ENCODE results near the gene ITPR1. TPM values are rescaled to one million over a fixed set of nuclear protein-coding genes. Genes with fewer than 3 reads are reported as not detected.
A peak's percentile ranks its signal among the peaks of the same experiment; 100 is the strongest.

ITPR1 gene
- total and polyA plus RNA-seq, 2 experiments from 2014 or later: 17.6 to 28.8 TPM

DNA sequence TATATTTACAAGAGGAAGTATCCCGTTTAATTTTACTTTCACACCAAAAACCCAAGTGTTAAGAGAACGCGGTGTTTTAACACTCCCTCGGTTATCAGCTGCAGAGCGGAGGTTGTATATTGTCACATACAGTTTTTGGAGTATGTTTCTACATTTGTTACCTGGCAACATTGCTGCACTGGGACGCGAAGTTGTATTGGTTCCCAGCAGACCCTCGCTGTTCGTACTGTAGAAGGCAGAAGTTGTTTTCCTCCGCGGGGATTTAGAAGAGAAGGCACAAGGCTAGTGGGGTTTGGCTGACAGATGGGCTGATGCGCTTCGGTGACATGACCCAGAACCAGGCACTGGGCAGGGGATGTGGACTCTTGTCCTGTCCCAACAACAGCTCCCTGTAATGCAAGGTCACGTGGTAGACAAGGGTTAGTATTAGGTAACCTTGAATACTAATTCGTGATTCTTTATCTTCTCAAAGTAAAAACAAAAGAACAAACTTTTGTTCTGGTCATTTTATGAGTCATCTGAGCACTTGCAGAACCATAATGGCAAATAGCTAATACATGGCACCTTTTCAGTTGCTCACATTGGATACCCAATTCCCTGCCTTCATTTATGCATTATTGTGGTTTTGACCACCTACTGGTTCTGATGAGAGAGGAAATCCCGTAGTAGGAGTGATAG is 255.7 kb downstream of the ITPR1 start:
- Histone ChIP-seq H3K4me3 (no peak overlapping the region), H3K9me3 (ENCODE audit: low read depth) (no peaks in the 10 kb centered on the region), H3K27ac (no peak overlapping the region), H3K36me3 (no peaks in the 10 kb centered on the region), H3K4me1 (ENCODE audit: low read depth) (peaks cover 22% of the 10 kb centered on the region), H3K27me3 (no peaks in the 10 kb centered on the region)
- TF ChIP-seq, protein P1, sequence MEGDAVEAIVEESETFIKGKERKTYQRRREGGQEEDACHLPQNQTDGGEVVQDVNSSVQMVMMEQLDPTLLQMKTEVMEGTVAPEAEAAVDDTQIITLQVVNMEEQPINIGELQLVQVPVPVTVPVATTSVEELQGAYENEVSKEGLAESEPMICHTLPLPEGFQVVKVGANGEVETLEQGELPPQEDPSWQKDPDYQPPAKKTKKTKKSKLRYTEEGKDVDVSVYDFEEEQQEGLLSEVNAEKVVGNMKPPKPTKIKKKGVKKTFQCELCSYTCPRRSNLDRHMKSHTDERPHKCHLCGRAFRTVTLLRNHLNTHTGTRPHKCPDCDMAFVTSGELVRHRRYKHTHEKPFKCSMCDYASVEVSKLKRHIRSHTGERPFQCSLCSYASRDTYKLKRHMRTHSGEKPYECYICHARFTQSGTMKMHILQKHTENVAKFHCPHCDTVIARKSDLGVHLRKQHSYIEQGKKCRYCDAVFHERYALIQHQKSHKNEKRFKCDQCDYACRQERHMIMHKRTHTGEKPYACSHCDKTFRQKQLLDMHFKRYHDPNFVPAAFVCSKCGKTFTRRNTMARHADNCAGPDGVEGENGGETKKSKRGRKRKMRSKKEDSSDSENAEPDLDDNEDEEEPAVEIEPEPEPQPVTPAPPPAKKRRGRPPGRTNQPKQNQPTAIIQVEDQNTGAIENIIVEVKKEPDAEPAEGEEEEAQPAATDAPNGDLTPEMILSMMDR (IDR thresholded peaks at IDR 0.05; ENCODE audit: low read depth, low read length): no peak
- DNase-seq (ENCODE audit: low read depth in 1 of 2, low spot score in 1 of 2): no peak

DNA sequence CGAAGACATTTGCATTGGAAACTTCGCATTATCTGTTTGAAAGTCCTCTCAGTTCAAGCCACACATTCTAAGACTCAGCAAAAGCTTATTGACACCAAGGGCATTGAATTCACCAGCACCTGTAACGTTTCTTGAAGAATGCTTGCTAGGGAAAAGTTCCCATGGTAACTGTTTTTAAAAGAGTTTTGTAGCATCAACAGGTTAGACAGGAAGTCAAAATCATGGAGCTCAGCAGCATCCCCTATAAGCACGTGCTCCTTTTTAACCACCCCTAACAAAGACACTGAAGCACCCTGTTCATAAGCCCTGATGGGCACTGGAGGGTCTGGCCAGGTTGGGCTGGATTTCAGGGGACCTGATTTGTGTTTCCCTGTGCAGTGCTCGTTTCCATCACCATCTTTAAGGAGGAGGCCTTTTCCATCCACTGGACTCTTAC is 256.4 kb downstream of the ITPR1 start:
- H3K36me3 ChIP-seq: no peaks in the 10 kb centered on the region
- TF ChIP-seq, protein P1 (IDR thresholded peaks at IDR 0.05; ENCODE audit: low read depth, low read length): no peak
- no peaks in the 10 kb centered on the region for H3K9me3 ChIP-seq (ENCODE audit: low read depth)
- no peaks in the 10 kb centered on the region for H3K27me3 ChIP-seq
- no peak overlapping the region for H3K27ac ChIP-seq
- H3K4me3 ChIP-seq: no peak overlapping the region
- no peak for DNase-seq (ENCODE audit: low read depth in 1 of 2, low spot score in 1 of 2)
- peaks cover 22% of the 10 kb centered on the region for H3K4me1 ChIP-seq (ENCODE audit: low read depth)

DNA sequence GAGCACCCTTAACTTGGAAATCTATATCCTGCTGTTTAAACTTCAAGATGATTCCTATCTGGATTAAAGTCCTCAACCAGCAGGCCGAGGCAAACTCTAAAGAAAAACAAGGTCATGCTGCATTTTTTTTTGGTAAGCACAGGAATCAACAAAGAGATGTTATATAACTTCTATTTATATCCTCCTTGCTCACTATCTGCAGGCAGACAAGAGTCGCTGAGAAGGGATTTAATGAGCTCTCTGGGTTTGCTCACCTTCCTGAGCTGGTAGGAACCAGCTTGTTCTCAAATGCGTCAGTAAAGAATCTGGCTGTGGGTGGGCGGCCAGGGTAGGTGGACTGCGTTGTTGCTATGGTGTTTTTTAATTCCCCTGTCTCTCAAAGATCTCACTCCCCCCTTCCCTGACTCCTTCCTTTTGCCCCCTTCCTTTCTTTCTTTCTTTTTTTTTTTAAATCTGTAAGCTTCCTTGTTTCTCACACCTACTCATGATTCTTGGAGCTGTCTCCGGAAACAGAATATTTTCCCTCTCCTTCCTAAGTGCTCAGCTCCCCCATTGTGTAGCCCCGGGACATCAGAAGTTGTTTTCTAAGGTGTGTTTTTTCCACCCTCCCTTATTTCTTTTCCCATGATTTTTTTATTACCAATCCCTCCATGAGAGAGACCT is 257.3 kb downstream of the ITPR1 start:
- peak in 1 of 2 donors; percentile 65 for DNase-seq (ENCODE audit: low read depth in 1 of 2, low spot score in 1 of 2)
- TF ChIP-seq, protein P1 (IDR thresholded peaks at IDR 0.05; ENCODE audit: low read depth, low read length): no peak
- peak overlapping the region; percentile 57 for H3K27ac ChIP-seq
- H3K36me3 ChIP-seq: no peaks in the 10 kb centered on the region
- H3K27me3 ChIP-seq: no peaks in the 10 kb centered on the region
- no peak overlapping the region for H3K4me3 ChIP-seq
- H3K9me3 ChIP-seq (ENCODE audit: low read depth): no peaks in the 10 kb centered on the region
- peaks cover 22% of the 10 kb centered on the region for H3K4me1 ChIP-seq (ENCODE audit: low read depth)

DNA sequence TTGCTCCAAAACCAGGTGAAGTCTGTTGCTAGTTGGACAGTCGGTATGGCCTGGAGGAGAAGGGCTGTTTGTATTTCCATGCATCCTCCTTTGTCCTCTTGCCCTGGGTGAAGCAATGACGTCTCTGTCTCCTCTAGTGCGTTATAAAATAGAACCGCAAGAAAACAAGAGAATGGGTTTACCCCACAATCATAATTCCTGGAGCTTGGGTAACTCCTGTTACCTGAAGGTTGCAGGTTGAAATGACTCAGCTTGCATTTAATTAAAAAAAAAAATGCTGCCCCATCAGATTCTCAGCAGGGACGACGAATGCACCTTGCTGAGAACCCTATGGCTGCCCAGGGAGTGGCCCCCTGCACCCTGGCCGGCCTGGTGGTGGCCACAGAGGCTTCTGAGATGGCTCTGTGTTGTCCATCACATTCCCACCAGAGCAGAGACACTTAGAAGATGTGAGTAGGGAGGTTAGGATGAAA is 257.9 kb downstream of the ITPR1 start:
- H3K4me3 ChIP-seq: no peak overlapping the region
- no peaks in the 10 kb centered on the region for H3K9me3 ChIP-seq (ENCODE audit: low read depth)
- H3K36me3 ChIP-seq: no peaks in the 10 kb centered on the region
- TF ChIP-seq, protein P1 (IDR thresholded peaks at IDR 0.05; ENCODE audit: low read depth, low read length): no peak
- H3K27me3 ChIP-seq: no peaks in the 10 kb centered on the region
- H3K4me1 ChIP-seq (ENCODE audit: low read depth): peaks cover 22% of the 10 kb centered on the region
- DNase-seq (ENCODE audit: low read depth in 1 of 2, low spot score in 1 of 2): no peak
- H3K27ac ChIP-seq: peak overlapping the region; percentile 57

DNA sequence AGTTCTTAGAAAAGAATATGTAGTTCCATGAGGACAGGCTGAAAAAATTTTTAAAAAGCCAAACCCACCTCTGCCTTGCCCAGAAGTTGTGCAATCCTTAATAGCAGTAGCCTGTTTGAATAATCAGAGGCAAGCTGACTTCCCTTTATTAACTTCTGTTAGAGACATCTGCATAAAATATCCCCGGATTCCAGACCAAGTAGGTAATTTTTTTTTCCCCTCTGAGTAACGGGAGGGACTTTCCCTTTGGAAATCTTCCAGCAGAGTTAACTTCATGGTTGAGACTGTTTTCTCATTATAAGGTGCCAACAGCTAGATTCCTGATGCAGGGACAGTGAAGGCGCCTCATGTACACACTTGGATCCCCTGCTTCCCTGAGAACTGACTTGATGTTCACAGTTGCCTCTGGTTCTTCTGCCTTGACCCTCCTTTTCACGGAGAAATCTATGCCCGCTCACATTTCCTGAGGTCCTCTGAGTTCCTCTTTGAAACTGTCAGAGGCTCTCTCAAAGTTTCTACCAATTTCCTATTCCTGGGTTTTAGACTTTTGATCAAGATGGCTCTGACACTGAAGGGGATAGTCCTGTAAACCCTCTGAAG is 258.5 kb downstream of the ITPR1 start:
- TF ChIP-seq, protein P1 (IDR thresholded peaks at IDR 0.05; ENCODE audit: low read depth, low read length): no peak
- Histone ChIP-seq H3K9me3 (ENCODE audit: low read depth) (no peaks in the 10 kb centered on the region), H3K4me3 (no peak overlapping the region), H3K4me1 (ENCODE audit: low read depth) (peaks cover 22% of the 10 kb centered on the region), H3K27me3 (no peaks in the 10 kb centered on the region), H3K27ac (no peak overlapping the region), H3K36me3 (no peaks in the 10 kb centered on the region)
- DNase-seq (ENCODE audit: low read depth in 1 of 2, low spot score in 1 of 2): peak in 1 of 2 donors; percentile 77
